ENCODE measurements around the gene ULK4. TPM values are rescaled to one million over a fixed set of nuclear protein-coding genes. Genes with fewer than 3 reads are reported as not detected.

ULK4 gene
- total RNA-seq, 1 donor: 22.0 TPM

- no peak overlapping the region for H3K4me3 ChIP-seq (ENCODE audit: low read depth, low read length)
- DNase-seq (ENCODE audit: low read depth): no peak
- no peak for TF ChIP-seq CTCF (IDR thresholded peaks at IDR 0.05; ENCODE audit: insufficient read depth, low read depth, low read length)
Measured at GRCh38 chr3:41638381-41638780, 323.5 kb downstream of the ULK4 start.

- no peak for TF ChIP-seq CTCF (IDR thresholded peaks at IDR 0.05; ENCODE audit: insufficient read depth, low read depth, low read length)
- no peak overlapping the region for H3K4me3 ChIP-seq (ENCODE audit: low read depth, low read length)
Measured at GRCh38 chr3:41632700-41633099, 329.2 kb downstream of the ULK4 start.

GRCh38 chr3:41630708-41631107 is 331.2 kb downstream of the ULK4 start:
- DNase-seq (ENCODE audit: low read depth): no peak
- no peak overlapping the region for H3K4me3 ChIP-seq (ENCODE audit: low read depth, low read length)
- no peak for TF ChIP-seq CTCF (IDR thresholded peaks at IDR 0.05; ENCODE audit: insufficient read depth, low read depth, low read length)

More at GRCh38 chr3:41632700-41633099, 329.2 kb downstream of the ULK4 start:
- DNase-seq (ENCODE audit: low read depth): no peak

- H3K4me3 ChIP-seq (ENCODE audit: low read depth, low read length): no peak overlapping the region
- DNase-seq (ENCODE audit: low read depth): no peak
- no peak for TF ChIP-seq CTCF (IDR thresholded peaks at IDR 0.05; ENCODE audit: insufficient read depth, low read depth, low read length)
Measured at GRCh38 chr3:41629986-41630385, 331.9 kb downstream of the ULK4 start.

- TF ChIP-seq CTCF (IDR thresholded peaks at IDR 0.05; ENCODE audit: insufficient read depth, low read depth, low read length): no peak
- H3K4me3 ChIP-seq (ENCODE audit: low read depth, low read length): no peak overlapping the region
- DNase-seq (ENCODE audit: low read depth): no peak
Measured at GRCh38 chr3:41629072-41629471, 332.8 kb downstream of the ULK4 start.

GRCh38 chr3:41627477-41628087 is 334.3 kb downstream of the ULK4 start:
- DNase-seq (ENCODE audit: low read depth): no peak
- TF ChIP-seq CTCF (IDR thresholded peaks at IDR 0.05; ENCODE audit: insufficient read depth, low read depth, low read length): no peak

GRCh38 chr3:41612853-41613252 is 349.1 kb downstream of the ULK4 start:
- H3K4me3 ChIP-seq (ENCODE audit: low read depth, low read length): no peak overlapping the region
- TF ChIP-seq CTCF (IDR thresholded peaks at IDR 0.05; ENCODE audit: insufficient read depth, low read depth, low read length): no peak
- no peak for DNase-seq (ENCODE audit: low read depth)

More at GRCh38 chr3:41627477-41628087, 334.3 kb downstream of the ULK4 start:
- H3K4me3 ChIP-seq (ENCODE audit: low read depth, low read length): no peak overlapping the region

All from fibroblast of villous mesenchyme (primary cell).